Stimulated activated CD4-positive, alpha-beta T cell treated with anti-CD3 and anti-CD28 coated beads, TNF-alpha, amount 100 ng/mL, for 1 hour (primary cell): Measurements from ENCODE around the gene PDAP1.
"Not testable (repeated sequence)": the region's sequence is repeated elsewhere in the genome, so short reads cannot be mapped to it uniquely, and the experiment has no call there.

Experiments used
- DNase-seq, 3 donors: peaks; one replicate each; pipeline ENCODE4 v3.0.0-alpha.2; 2020; ENCODE audit warnings: low read depth in 3 of 3, low spot score in 1 of 3

Gene PDAP1

GRCh38 chr7:99408379-99409191 is at the start of gene PDAP1, which contains the start of gene BUD31:
TSS of gene PDAP1 (minus strand) at chr7:99408597. CDS start at chr7:99408548, 49 bp downstream.
TSS of gene BUD31 (plus strand) at chr7:99408969. CDS start at chr7:99411093, 2,124 bp downstream.
- peak; percentile 86 to 92 (median 88) for DNase-seq

DNA sequence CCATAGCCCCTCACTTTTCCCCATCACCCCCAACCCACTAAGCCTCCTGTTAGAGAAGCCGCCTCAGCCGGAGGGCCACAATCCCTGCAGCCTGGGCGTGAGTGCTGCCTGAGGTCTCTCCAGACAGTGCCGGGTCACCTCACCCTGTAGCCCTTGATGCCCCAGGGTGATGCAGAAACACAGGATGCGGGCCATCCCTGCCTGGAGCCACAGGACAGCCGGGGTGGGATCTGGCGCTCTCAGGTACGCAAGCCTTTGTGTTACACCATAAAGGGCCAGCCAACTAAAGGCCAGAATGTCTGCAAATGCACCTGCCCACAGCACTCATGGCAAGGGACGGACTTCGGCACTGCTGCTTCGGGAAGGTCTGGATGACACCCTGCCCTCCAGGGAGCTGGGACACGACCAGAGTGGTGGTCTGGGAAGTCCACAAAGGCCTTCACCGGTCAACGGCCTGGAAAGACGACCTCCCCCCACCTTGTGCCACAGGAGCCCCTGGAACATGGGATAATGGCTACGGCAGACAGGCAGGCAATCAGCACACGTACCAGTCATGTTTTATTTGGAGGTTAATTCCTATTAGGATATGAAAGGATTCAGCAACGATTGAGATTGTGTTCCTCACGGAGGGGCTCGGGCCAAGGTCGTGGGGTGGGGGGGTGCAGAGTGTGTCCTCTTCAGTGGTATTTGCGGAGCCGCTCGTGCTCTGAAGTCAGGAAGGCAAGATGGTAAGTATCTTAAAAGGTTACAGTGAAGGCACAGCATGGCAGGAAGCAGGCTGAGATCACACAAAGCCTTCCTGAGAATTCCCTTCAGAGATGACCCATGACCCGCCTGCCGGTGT is 49.5 kb upstream of the PDAP1 start:
- DNase-seq: no peak

DNA sequence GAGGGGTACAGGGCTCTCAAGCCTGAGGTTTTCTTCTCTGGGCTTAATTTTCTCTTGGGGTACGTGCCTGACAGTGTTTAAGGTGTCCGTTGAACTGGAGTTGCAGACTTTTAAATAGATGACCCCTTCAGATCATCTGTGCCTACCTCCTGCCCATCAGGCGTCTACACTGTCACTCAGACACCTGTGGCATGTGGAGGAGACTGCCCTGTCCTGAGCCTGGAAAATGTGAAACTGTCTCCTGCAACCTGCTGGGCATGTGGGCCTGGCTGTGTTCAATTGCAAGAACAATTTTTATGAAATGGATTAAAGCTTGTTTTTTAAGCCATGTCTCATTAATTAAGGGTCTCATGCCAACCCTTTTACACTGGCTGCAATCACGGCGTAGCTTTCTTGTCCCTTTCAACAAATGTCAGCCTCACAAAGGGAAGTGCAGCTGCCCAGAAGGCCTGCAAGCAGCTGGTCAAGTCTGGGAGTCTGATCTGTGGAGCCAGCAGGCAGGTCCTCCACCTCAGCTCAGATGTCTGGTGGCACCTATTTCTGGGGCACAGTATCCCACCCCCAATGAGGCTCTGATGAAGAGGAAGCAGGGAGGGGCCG is 48.8 kb upstream of the PDAP1 start:
- no peak for DNase-seq

- no peak for DNase-seq
These were observed 47.9 kb upstream of the PDAP1 start for GRCh38 chr7:99456288-99456687.

- no peak for DNase-seq
These were observed 47.5 kb upstream of the PDAP1 start for GRCh38 chr7:99455874-99456273.

GRCh38 chr7:99453105-99453504 is 44.7 kb upstream of the PDAP1 start:
- no peak for DNase-seq

DNA sequence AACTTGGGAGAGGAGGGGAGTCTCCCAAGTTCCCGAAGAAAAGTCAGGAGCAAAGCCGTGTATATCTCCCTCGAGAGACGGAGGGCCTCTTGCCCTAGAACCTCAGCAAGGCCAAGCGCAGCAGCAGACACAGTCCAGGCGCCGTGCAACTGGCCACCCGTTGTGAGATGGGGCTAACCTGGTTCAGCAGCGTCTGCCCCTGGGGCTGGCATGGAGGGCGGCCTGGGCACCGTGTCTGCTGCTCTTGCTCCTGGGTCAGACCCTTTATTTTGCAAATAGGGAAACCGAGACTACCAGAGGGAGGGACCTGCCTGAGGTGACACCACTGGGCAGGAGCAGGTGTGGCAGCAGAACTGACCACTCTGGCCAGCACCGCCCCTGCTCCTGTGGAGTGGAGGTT is 44.1 kb upstream of the PDAP1 start:
- DNase-seq: no peak

- no peak for DNase-seq
These were observed 43.5 kb upstream of the PDAP1 start for GRCh38 chr7:99451936-99452335.

- no peak for DNase-seq
These were observed 40.9 kb upstream of the PDAP1 start for GRCh38 chr7:99449326-99449725.

- DNase-seq: no peak
These were observed 40.5 kb upstream of the PDAP1 start for GRCh38 chr7:99448855-99449254.

- no peak for DNase-seq
These were observed 39.5 kb upstream of the PDAP1 start for GRCh38 chr7:99447943-99448342.

DNA sequence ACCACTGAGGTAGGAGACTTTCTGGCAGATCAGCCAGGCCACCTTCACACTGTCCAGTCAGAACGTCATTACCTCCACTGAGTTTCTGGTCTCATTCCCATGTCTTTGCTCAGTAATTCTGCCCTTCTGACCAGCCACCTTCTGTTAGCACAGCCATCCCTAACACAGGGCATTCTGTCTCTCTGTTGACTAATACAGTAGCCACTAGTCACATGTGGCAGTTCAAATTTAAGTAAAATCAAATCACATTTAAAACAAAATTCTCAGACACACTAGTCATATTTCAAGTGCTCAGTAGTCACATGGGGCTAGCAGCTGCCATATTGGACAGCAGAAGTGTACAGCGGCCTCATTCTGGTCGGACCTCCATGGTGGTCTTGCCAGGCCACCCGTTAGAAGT is 37.7 kb upstream of the PDAP1 start:
- no peak for DNase-seq

- DNase-seq: no peak
These were observed 31.8 kb upstream of the PDAP1 start for GRCh38 chr7:99440195-99440594.

DNA sequence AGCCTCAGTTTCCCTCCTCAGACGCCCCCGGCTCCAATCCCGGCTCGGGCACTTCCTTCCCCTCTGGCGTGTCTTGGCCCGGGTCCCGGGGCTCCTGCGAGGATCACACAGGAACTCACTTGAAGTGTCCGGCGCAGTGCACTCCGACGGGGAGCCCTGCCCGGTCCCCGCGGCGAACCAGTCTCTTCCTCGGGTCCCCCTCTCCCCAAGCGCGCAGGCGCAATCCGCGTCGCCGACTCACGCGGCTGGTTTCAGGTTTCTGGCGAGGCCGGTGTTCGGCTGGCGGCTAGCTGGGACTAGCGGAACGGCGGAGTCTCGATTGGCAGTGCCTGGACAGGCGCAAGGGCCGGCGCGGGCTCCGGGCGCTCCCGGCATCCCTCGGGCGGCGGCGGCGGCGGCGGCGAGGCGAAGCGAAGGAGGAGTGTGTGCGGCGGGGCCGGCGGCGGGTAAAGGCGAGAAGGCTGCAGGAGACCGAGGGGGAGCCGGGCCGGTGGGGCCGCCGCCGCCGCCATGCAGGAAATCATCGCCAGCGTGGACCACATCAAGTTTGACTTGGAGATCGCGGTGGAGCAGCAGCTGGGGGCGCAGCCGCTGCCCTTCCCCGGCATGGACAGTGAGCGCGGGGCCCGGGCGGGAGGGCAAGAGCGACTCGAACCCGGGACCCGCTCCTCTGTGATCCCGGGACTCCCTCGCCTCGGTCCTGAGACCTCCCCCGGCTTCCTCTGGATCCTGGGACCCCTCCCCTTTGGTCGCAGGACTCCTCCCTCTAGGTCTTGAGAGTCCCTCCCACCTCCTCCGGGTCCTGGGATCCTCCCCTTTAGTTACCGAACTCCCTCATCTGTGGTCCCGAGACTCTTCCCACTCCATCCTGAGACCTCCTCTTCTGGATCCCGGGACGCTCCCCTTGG is 30.4 kb upstream of the PDAP1 start, which contains the start of the genes CPSF4 and PTCD1:
Gene CPSF4 (plus strand): TSS at position 371 of the 908 bp plus-strand sequence. CDS start 140 bp downstream, at position 511.
Gene PTCD1 (minus strand): TSS at position 226 of the 908 bp plus-strand sequence. CDS start 3,556 bp downstream, outside the sequence.
- DNase-seq: peak; percentile 68 to 88 (median 80)

DNA sequence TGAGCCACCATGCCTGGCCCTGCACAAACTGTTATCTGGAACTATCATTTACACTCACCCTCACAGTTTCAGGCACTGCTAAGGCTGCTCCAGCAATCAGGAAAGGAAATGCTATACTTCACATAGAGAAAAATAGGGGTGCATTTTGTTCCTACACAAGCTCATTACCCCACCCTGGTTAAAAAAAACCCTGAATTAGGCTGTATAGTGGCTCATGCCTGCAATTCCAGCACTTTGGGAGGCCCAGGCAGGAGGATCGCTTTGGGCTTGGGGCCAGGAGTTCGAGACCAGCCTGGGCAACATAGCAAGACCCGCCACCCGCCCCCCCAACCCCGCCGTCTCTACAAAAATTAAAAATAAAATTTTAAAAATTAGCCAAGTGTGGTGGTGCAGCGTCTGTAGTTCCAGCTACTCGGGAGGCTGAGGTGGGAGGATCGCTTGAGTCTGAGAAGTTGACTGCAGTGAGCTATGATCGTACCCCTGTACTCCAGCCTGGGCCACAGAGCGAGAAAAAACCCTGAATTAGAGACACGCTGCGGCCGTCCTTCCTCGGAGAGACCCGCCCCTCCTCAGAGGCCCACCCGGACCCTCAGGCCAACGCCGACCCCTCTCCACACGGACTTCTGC is 29.7 kb upstream of the PDAP1 start:
- no peak for DNase-seq

DNA sequence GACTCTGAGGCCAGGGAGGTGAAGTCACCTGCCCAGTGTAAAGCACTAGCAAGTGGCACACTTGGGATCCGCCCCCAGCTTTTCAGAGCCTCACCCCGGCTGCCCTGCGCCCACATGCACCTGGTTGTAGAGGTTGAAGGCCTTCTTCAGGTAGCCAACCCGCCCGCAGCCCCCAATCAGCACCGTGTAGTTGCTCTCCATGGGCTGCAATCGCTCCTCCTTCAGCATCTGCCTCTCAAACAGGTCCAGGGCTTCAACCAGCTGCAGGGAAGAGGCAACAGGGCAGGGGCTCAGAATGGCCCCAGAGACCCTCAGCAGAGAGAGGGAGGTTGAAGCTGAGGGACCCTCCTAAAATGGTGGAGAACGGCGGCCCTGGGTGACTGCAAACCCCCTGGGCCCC is 24.8 kb upstream of the PDAP1 start:
- no peak for DNase-seq

- DNase-seq: not testable (repeated sequence)
These were observed 23.6 kb upstream of the PDAP1 start for GRCh38 chr7:99431756-99432540.

- DNase-seq: no peak
These were observed 21.4 kb upstream of the PDAP1 start for GRCh38 chr7:99429756-99430155.

DNA sequence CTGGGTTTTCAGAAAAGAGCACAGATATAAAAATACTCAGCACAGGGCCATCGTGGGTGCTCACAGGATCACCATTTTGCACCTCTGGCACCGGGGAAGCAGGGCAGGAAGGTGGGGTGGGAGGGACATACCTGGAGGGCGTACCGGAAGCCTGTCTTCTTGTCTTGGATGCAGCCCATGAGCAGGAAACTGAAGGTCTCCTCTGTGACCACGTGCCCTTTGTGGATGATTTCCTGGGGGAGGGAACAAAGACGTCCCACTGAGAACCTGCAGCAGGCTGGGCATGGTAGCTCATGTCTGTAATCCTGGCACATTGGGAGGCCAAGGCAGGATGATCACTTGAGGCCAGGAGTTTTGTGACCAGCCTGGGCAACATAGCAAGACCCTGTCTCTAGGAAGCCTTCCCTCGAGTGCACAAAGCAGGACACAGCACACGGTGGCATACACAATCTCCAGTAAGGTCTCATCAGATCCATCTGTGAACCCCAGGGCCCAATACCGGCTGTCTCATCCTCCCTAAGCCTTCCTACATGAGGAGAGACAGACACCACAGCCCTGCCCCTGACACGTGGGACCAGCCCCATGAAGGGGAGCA is 20.7 kb upstream of the PDAP1 start:
- DNase-seq: no peak
